CD4-positive, alpha-beta T cell treated with Interleukin-17A for 1 hour (primary cell): Measurements from ENCODE around the gene RANBP1.

ENCODE experiments used
- DNase-seq: peaks from one replicate; pipeline ENCODE4 v3.0.0-alpha.2; 2020

Gene RANBP1

GRCh38 chr22:20125201-20126174 lies 9.6 kb downstream of the RANBP1 start:
- no peak for DNase-seq

GRCh38 chr22:20126284-20127029 lies 10.6 kb downstream of the RANBP1 start:
- no peak for DNase-seq

DNA sequence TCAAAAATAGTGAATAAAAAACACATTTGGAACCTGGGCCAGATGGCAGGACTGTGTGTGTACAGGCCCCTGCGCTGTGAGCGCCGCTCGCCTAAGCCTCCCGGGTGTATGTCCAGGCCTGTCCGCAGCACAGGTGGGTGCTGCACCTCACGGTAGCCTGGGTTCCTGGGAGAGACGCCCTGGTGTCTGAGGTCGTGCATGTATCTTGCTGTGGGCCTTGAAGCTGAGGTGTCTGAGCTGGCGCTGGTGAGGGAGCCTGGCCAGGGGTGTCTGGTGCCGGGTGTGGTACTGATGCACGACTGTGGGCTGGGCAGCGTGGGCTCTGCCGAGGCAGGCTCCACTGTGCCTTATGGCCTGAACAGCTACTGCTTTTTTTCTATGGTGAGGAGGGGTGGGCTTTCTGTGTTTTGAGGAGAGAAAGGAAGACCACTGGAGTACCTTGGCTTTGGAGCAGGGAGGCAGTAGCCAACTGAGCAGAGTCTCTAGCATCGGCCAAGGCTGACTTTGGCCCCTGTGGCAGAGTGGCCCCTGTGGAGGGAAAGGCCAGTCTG lies 11.5 kb downstream of the RANBP1 start:
- DNase-seq, result no peak

DNA sequence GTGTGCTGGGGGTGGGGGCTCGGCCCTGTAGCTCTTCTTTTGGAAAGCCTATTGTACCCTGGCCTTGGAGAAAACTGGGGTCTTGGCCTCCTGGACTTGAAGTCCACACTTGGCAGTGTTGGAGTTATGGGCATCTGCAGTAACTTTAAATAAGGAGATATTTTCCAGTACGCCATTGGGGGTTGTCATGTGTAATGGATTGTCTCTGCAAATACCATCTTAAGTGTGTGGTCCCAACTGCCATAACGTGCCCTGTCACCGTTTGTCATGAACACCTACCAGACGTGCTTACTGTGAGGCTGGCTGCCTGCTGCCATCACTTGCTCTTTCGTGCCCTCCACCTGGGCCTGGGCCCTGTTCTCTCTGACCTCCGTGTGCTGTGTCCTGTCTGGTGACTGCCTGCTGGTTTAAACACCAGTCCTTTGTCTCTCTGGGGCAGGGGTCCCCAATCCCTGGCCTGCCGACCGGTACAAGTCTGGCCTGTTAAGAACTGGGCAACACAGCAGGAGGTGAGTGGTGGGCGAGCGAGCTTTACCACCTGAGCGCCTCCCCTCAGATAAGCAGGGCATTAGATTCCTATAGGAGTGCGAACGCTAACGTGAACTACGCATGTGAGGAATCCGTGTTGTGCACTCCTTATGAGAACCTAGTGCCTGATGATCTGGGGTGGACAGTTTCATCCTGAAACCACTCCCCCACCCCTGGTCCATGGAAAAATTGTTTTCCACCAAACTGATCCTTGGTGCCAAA lies 12.1 kb downstream of the RANBP1 start:
- no peak for DNase-seq

DNA sequence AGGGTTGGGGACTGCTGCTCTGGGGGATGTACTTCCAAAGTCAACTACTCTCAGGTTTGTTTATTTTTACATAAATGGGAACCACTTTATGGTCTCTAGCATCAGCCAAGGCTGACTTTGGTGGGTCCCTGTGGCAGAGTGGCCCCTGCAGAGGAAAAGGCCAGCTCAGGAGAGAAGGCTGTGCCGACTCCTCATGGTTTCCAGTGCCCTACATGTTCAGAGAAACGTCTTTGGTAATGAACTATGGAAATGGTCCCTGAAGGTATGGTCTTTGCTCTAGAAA lies 12.7 kb downstream of the RANBP1 start:
- no peak for DNase-seq

GRCh38 chr22:20128902-20129746 lies 13.2 kb downstream of the RANBP1 start:
- peak; percentile 68 for DNase-seq

DNA sequence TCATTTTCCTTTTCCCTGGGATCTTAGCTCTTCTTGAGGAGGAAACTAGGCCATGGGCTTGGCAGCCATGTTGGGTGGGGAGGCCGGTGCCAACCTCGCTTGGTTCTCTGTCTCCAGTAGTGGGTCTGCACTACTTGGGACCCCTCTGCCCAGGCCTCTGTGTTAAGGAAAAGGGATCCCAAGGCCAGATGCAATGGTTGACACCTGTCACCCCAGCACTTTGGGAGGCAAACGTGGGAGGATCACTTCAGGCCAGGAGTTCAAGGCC lies 13.8 kb downstream of the RANBP1 start:
- no peak for DNase-seq

GRCh38 chr22:20130319-20130718 lies 14.4 kb downstream of the RANBP1 start:
- DNase-seq, result peak; percentile 28

GRCh38 chr22:20130731-20131596 lies 15.1 kb downstream of the RANBP1 start:
- peak; percentile 80 for DNase-seq

- DNase-seq, result peak; percentile 45
These were observed 15.6 kb downstream of the RANBP1 start, which contains the start of gene ZDHHC8 for GRCh38 chr22:20131597-20131858. TSS of gene ZDHHC8 (plus strand) at chr22:20131804. CDS start at chr22:20131948, 144 bp downstream.

DNA sequence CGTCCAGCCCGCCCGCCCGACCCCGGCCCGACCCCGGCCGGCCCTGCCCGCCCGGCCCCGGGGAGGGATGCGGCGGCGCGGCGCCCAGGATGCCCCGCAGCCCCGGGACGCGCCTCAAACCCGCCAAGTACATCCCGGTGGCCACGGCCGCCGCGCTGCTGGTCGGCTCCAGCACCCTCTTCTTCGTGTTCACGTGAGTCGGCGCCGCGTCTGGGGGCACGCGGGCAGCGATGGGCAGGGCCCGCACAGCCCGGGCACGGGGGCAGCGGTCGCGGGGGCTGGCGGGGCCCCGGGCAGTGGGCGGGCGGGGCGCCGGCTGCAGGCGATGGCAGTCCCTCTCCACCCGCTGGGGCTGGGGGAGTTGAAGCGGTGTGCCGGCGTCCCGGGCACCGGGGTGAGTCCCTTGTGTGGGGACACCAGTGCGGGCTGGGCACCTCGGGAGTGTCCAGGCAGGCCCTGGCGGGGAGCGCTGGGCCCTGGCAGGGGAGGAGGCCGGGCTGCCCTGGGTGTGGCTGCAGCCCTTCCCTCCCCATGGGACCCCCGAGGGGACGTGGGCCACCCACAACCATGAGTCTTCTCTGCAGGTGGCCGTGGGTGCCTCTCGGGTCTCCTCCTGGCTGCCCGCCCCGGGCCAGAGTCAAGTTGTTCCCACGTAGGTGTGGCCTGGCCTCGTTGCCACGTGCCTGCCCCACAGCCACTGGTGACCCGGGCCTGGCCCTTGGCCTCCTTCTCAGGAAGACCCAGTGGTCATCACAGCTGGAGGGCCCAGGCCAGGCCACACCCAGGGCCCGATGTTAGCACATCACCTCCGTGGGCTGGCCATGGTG lies 16.2 kb downstream of the RANBP1 start:
- DNase-seq, result peak; percentile 20

DNA sequence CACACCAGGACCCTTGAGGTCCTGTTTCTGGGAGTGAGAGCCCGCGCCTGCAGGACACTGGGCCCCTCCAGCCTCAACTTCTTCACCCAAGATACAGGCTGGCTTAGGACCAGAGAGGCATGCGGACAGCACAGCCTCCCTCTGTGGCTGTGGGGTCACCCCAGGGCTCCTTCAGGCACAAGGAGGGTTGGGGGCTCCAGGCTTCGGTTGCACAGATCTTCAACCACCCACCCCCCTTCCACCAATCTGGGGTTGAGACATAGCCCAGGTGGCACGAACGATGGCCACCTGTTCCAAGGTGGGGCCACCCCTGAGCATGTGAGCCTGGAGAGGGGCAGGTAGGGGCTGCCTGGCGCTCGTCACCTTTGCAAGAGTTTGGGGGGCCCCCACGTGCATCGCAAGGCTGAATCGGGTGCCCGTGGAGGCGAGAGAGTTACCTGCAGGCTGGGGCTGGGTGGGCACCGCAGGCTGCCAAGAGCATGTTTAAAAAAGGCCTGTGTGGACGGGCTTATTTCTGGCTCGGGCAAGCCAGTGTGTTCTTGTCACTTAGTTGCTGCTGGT lies 16.9 kb downstream of the RANBP1 start:
- no peak for DNase-seq

DNA sequence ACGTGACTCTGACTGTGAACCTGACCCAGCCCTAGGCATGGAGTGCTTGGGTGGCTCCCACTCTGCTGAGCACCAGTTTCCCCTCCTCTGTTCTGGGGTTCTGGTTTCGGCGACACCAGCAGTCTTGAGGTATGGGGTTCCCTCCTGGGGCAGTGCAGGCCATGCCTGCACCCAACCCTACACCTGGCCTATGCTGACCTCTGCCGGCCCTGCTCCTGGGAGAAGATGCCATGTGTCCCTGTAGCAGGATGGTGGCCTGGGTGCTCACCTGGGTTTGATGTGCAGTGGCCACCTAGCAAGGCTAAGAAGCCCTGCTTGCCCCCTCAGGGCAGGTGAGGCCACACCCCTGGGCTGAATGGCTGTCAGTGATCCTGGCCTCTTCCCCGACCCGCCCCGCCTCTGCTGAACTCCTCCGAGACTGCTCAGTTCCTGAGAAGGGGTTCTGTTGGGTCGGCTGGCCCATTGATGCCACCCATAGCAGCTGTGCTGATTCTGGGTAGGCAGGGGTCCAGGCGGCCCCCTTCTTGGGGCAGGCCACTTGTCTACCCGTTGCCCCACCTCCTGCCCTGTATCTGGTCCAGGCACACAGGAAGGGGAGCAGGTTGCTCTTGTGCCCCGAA lies 18.1 kb downstream of the RANBP1 start:
- DNase-seq, result no peak

DNA sequence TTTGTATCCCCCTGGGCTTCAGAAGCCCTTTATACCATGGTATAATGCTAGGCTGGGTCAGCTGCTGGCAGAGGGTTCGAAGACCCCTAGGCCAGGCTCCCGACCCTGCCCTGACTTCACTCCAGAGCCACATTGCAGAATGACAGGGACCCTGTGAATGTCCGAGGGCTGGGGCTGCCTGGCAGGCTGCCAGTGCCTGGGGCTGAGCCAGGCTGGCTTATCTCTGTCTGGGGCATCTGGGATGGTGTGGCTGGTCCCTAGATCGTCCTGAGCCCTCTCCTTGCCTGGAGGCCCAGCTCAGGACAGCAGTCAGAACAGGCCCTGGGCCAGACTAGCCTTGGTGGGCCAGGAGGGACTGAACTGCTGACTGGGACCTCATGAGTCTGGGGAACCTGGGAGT lies 19.4 kb downstream of the RANBP1 start:
- DNase-seq, result no peak

GRCh38 chr22:20135806-20136602 lies 20.1 kb downstream of the RANBP1 start:
- DNase-seq, result no peak

GRCh38 chr22:20136603-20136873 lies 20.6 kb downstream of the RANBP1 start:
- DNase-seq, result no peak

DNA sequence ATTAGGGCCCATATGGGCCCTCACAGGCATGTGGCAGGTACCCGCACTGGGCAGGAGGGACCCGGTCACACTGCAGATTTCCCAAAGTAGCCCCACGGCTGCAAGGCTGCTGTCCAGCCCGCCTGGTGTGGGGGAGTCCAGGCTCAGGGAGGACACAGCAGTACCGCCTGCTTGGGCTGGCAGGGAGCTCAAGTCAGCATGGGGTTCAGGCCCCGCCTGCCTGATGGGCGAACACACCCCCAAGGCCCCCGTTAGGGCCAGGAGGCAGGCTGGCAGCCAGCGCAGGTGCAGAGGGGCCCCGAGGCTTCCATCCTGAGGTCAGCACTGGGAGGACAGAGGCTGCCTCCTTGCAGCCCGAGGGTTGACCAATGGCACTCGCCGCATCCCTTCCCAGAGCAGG lies 21.2 kb downstream of the RANBP1 start:
- no peak for DNase-seq

GRCh38 chr22:20137671-20138416 lies 21.9 kb downstream of the RANBP1 start:
- DNase-seq, result no peak

DNA sequence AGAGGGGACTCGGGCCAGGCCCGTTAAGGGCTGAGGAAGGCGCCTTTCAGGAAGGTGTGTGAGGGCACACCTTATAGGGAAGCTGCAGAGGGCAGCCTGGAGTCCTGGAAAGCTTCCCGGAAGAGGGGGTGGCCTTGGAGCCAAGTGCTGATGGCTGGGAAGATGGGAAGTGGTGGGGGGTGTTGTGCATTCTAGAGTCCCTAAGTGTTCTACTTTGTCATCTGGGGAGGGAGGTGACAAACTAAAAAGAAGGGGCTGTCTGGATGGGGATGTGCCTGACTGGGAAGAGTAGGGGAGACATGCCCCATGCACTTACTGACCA lies 22.5 kb downstream of the RANBP1 start:
- DNase-seq, result no peak
